Prostate gland (tissue), 2 donors: Measurements from ENCODE around the gene TMEM92.
A peak's percentile ranks its signal among the peaks of the same experiment; 100 is the strongest.

ENCODE experiments used
- CTCF ChIP-seq, 4 experiments: fragments of 200-600 bp in 2 of 4; fragments of 450-650 bp in 2 of 4; sonication (generic) in 2 of 4; IDR thresholded peaks; 1 replicate in 3 of 4; 2 replicates in 1 of 4; pipeline ENCODE4 v1.5.1; 2016 to 2019; ENCODE audit warnings: antibody characterized with exemption in 4 of 4, mild to moderate bottlenecking in 2 of 4, moderate library complexity in 2 of 4
- POLR2A ChIP-seq: fragments of 450-650 bp; IDR thresholded peaks from one replicate; pipeline ENCODE4 v1.6.1; 2016; ENCODE audit warnings: antibody characterized with exemption, mild to moderate bottlenecking
- POLR2AphosphoS5 ChIP-seq: sonication (generic); formaldehyde crosslinking; IDR thresholded peaks from one replicate; pipeline ENCODE4 v1.6.1; 2017; ENCODE audit warnings: antibody characterized with exemption

GRCh38 chr17:50318501-50319285 lies 44.4 kb downstream of the TMEM92 start:
- peak in 1 of 4 experiments; percentile 14 for TF ChIP-seq CTCF (IDR thresholded peaks at IDR 0.05)
- TF ChIP-seq POLR2AphosphoS5: peak; percentile 74
- TF ChIP-seq POLR2A: no peak
